T follicular helper cell (primary cell): ENCODE measurements around the gene RDH5.

Source experiments
- DNase-seq: peaks from one replicate; pipeline ENCODE4 v3.0.0-alpha.2; 2020; ENCODE audit warnings: low read depth
- total RNA-seq, 2 experiments: gene quantifications; one replicate each; lab custom pipeline; 2026; lab: John Stamatoyannopoulos, UW

The RDH5 gene
- 0.87 to 4.8 reads per million in 2 experiments for total RNA-seq

DNA sequence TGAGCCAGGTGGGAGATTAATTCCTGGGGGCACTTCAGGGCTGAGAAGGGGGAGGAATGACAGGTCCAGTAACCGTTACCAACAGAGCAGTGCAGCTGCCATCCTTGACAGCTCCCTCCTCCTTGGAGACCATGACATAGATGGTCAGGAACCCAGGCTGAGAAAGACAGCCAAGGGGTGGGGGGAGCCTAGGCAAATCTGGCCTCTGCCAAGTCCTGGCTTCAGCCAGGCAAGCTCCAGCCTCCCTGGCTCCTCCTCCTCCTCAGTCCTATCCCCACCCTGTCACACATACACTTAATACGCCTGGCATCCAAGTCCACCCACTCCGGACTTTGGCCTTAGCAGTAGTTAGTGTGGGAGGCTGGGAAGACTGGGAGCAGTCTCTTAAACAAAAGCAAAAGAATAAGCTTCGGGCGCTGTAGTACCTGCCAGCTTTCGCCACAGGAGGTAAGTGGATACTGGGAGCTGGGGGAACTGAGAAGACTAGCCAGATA is at the start of gene RDH5:
Gene RDH5, plus strand, starts transcription at position 323 of the 494 bp plus-strand sequence. CDS start 792 bp downstream, outside the sequence.
- no peak for DNase-seq

DNA sequence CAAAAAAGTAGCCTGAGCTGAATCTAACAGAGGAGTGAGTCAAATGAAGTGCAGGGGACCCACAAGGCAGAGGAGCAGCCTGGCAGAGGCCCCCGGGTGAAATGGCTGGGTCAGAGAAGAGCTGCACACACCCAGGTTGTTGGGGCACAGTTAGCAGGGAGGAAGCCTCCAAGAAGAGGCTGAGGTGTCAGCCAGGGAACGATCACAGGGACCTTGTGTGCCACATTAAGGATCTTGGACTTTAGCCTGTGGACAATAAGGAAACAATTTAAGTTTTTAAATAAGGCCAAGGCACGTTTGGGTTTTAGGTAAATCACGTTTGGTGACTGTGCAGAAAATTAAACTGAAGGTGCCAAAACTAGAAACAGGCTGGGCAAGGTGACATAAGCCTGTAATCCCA is 48.4 kb upstream of the RDH5 start:
- no peak for DNase-seq

DNA sequence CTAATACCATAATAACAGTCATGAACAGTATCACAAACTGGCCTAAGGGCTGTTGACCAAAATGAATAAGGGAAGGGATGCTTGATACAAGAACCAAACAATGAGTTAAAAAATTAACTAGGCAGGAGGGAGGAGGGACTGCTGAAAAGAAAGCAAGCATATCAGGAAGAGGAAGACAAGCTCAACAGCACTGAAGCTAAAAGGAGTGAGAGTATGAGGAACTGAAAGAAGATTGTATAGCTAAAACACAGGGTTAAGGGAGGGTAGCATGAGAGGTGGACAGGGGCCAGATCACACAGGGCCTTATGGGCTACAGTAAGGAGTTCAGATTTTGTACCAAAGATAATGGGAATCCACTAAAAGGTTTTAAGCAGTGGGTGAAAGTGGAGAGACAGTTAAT is 46.6 kb upstream of the RDH5 start:
- no peak for DNase-seq

- no peak for DNase-seq
These were observed 44.5 kb upstream of the RDH5 start for GRCh38 chr12:55675666-55676065.

- DNase-seq: no peak
These were observed 43.5 kb upstream of the RDH5 start for GRCh38 chr12:55676707-55677106.

DNA sequence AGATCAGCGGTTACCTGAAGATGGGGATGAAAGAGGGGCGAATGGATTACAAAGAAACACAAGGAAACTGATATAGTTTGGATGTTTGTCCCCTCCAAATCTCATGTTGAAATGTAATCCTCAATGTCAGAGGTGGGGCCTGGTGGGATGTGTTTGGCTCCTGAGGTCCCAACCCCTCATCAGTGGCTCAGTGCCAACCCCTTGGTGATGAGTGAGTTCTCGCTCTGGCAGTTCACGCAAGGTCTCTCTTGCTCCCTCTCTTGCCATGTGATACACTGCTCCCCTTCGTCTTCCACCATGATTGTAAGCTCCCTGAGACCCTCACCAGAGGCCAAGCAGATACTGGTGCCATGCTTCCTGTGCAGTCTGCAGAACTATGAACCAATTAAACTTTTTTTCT is 40.5 kb upstream of the RDH5 start:
- no peak for DNase-seq

- DNase-seq: no peak
These were observed 38.8 kb upstream of the RDH5 start for GRCh38 chr12:55681142-55682077.

DNA sequence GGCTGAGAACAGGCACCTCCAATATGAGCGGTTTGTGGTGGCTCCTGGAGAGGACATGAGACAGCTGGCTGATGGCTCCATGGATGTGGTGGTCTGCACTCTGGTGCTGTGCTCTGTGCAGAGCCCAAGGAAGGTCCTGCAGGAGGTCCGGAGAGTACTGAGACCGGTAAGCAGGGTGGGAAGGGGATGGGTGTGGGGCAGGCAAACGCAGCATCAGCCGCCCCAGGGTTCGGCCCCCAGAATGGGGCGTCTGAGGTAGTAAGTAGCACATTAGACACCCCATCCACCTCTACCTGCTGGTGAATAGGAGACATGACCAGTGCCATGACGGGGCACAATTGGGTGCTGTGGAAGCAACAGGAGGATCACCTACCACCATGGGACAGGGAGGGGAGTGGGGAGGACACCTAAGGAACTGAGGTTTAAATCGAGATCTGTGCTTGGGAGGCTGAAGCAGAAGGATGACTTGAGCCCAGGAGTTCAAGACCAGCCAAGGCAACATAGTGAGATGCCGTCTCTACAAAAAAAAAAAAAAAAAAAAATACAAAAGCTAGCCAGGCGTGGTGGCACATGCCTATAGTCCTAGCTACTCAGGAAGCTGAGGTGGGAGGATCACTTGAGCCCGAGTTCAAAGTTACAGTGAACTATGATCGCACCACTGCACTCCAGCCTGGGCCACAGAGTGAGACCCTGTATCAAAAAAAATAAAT is 38.0 kb upstream of the RDH5 start:
- no peak for DNase-seq

GRCh38 chr12:55683676-55684075 is 36.5 kb upstream of the RDH5 start:
- DNase-seq: no peak

GRCh38 chr12:55684761-55685370 is 35.3 kb upstream of the RDH5 start:
- DNase-seq: no peak

- DNase-seq: no peak
These were observed 34.5 kb upstream of the RDH5 start for GRCh38 chr12:55685671-55686070.

- DNase-seq: no peak
These were observed 33.7 kb upstream of the RDH5 start for GRCh38 chr12:55686366-55687010.

DNA sequence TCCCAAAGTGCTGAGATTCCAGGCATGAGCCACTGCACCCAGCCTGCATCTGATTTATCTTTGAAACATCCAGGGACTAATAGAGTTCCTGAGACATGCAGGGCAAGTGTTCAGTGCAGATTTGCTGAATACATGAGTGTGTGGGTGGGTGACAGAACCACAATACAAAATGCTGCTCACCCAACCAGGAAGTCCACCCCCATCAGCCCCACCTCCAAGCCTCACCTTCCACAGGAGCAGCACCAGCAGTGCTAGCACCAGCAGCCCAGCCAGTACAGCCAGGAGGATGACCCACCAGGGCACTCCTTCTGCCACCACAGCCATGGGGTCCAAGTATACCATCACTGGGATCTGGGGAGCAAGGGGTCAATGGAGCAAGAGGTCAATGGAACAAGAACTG is 32.4 kb upstream of the RDH5 start:
- no peak for DNase-seq

GRCh38 chr12:55688716-55689655 is 31.2 kb upstream of the RDH5 start:
- DNase-seq: no peak

DNA sequence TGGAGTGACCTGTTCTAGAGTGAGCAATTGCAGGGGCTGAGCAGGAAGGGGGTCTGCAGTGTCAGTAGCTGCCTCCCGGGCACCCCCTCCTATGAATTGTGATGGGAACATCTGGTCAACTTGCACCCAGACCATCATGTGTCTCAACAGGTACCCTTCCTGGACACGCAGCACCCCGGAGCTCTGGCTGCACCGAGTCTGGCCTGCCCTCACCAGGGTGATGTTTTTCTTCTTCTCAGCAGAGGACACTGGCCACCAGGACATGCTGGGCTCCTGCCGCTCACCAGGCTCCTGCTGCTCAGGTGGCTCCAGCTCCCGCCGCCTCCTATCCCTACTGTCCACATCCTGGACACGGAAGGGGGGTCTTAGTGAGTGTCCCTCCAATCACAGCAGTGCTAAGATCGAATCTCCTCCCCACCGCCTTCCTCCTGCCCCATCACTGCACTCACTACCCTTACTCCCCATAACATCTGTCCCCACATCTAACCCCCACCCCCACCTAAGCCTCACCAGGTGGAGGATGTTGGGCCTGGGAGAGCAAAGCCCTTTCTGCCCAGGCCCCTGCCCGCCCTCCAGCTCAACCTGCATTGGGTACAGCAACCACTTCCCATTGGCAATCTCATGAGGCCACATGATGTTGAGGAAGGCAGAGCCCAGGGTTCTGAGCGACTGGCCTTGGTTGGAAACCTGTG is 27.4 kb upstream of the RDH5 start:
- DNase-seq: no peak

- DNase-seq: no peak
These were observed 26.6 kb upstream of the RDH5 start for GRCh38 chr12:55693323-55694187.

DNA sequence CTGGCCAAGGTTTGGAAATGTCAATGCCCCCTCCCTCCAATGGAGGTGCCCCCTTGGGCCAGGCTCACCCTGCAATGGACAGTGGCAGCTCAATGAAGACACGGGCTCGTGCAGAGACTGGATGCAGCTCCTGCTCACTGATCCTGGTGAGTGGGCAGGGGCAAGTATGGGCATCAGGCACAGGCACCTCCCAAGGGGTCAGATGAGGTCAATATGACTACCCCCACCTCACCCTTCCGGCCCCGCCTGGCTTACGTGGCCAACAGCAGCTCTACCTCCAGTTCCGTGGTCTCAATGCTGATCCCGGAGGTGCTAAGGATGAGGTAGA is 26.0 kb upstream of the RDH5 start:
- no peak for DNase-seq

GRCh38 chr12:55694651-55695050 is 25.5 kb upstream of the RDH5 start:
- no peak for DNase-seq

GRCh38 chr12:55695349-55695748 is 24.8 kb upstream of the RDH5 start:
- DNase-seq: no peak
